ENCODE results near the gene SPACDR.

DNA sequence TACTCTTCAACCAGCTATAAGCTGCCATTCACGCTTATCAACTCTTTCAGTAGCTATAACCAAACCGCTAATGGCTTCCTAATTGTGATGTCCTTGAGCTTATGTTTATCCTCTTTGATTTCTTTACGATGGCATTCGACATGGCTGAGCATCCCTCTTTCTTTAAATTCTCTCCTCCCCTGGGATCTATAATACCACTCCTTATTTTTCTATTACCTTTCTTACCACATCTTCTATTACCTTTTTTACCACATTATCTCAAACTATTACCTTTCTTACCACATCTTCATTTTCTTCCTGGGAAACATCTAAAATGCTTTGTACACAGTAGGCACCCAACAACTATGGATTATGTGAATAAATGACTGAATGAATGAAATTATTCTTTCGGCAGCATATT, 48.6 kb downstream of the SPACDR start:
- TF ChIP-seq ZNF384 (IDR thresholded peaks at IDR 0.05) = no peak
- no peak for TF ChIP-seq FOXM1 (IDR thresholded peaks at IDR 0.05; ENCODE audit: borderline replicate concordance)
- TF ChIP-seq PKNOX1 (IDR thresholded peaks at IDR 0.05) = no peak
- no peak for TF ChIP-seq FOXA1 (IDR thresholded peaks at IDR 0.05)
- TF ChIP-seq SP1 (IDR thresholded peaks at IDR 0.05) = no peak

All from HEK293T (cell line).